Activated naive CD8-positive, alpha-beta T cell treated with anti-CD3 and anti-CD28 coated beads for 36 hours (primary cell): ENCODE results near the gene DHX16. TPM values are rescaled to one million over a fixed set of nuclear protein-coding genes. Genes with fewer than 3 reads are reported as not detected.
"Not testable (repeated sequence)": the region's sequence is repeated elsewhere in the genome, so short reads cannot be mapped to it uniquely, and the experiment has no call there.

Experiments used
- DNase-seq: peaks from one replicate; pipeline ENCODE4 v3.0.0; 2021
- H3K27ac Mint-ChIP-seq: one replicate; pipeline ENCODE4 v1.8.0; 2022; ENCODE audit warnings: mild to moderate bottlenecking, moderate library complexity, mixed read lengths
- H3K27me3 Mint-ChIP-seq: one replicate; pipeline ENCODE4 v1.8.0; 2022; ENCODE audit warnings: mild to moderate bottlenecking, mixed read lengths
- H3K36me3 Mint-ChIP-seq: one replicate; pipeline ENCODE4 v1.8.0; 2021; ENCODE audit warnings: mild to moderate bottlenecking, mixed read lengths
- H3K4me1 Mint-ChIP-seq: one replicate; pipeline ENCODE4 v1.8.0; 2021; ENCODE audit warnings: mixed read lengths
- H3K4me3 Mint-ChIP-seq: one replicate; pipeline ENCODE4 v1.8.0; 2022; ENCODE audit warnings: mild to moderate bottlenecking, moderate library complexity, mixed read lengths
- H3K9me3 Mint-ChIP-seq: one replicate; pipeline ENCODE4 v1.8.0; 2022; ENCODE audit warnings: mixed read lengths
- total RNA-seq, 2 experiments: library from RNA; stranded (reverse); gene quantifications; one replicate each; pipeline ENCODE4 v1.2.3, GENCODE V29; 2021

Gene DHX16
- total RNA-seq, 2 experiments from 2014 or later = 40.4 to 42.1 TPM

DNA sequence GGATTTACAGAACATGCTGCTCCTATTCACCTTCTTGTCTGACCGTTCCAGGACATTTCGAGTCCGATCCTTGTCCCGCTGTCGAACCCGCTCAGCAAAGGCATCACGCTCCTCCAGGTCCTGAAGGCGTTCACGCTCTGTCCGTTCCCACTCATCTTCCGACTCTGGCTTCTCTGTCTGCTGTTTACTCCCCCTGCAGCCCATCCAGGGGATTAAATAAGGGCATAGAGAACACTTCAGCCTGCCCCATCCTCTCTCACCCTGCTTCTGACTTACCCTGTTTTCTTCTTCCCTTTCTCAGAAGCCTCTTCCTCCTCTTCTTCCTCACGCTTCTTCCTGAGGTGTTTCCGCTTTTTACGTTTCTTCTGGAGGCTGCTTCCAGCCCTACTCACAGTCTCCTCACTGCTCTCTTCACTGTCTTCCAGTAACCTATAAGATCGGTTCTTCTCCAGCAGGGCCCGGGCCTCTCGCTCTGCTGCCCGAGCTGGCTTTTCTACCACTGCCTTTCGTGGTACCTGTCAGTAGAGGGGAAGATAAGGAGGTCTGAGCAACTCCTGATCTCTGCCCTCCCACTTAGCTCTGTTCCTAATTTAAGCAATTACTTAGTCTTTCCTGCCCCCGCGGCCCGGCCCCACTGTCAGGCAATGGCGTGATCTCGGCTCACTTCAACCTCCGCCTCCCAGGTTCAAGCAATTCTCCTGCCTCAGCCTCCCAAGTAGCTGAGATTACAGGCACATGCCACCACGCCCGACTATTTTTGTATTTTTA lies 1.9 kb downstream of the DHX16 start:
- peak overlapping the region; percentile 36 for H3K27ac Mint-ChIP-seq
- H3K4me3 Mint-ChIP-seq = peak overlapping the region; percentile 89

DNA sequence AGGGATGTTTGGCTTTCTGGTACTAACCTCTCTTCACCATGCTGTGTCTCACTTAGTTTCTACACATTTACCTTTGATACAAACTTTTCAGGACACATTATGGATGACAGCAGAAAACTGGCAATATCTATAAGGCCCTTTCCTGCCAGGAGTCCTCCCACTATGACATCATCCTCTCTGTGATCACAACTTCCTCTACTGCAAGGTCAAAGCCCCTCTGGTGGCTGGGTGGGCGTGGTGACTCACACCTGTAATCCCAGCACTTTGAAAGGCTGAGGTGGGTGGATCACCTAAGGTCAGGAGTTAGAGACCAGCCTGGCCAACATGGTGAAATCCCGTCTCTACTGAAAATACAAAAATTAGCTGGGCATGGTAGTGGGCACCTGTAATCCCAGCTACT lies 6.5 kb downstream of the DHX16 start:
- Mint-ChIP-seq H3K36me3 (peaks cover 26% of the 10 kb centered on the region), H3K4me3 (peak overlapping the region; percentile 14)
- not testable (repeated sequence) for H3K9me3 Mint-ChIP-seq

More for the DNA sequence above, 1.9 kb downstream of the DHX16 start:
- Mint-ChIP-seq H3K36me3 (peaks cover 12% of the 10 kb centered on the region), H3K27me3 (no peaks in the 10 kb centered on the region), H3K4me1 (peaks cover 33% of the 10 kb centered on the region), H3K9me3 (no peaks in the 10 kb centered on the region)
- no peak for DNase-seq

GRCh38 chr6:30664994-30665767 lies 7.6 kb downstream of the DHX16 start:
- H3K4me1 Mint-ChIP-seq = peaks cover 18% of the 10 kb centered on the region
- DNase-seq = no peak
- no peaks in the 10 kb centered on the region for H3K27me3 Mint-ChIP-seq
- H3K4me3 Mint-ChIP-seq = no peak overlapping the region
- peaks cover 26% of the 10 kb centered on the region for H3K36me3 Mint-ChIP-seq
- peak overlapping the region; percentile 12 for H3K27ac Mint-ChIP-seq
- no peaks in the 10 kb centered on the region for H3K9me3 Mint-ChIP-seq

More for the DNA sequence above, 6.5 kb downstream of the DHX16 start:
- peak; percentile 72 for DNase-seq
- Mint-ChIP-seq H3K4me1 (peaks cover 25% of the 10 kb centered on the region), H3K27ac (peak overlapping the region; percentile 82)
- not testable (repeated sequence) for H3K27me3 Mint-ChIP-seq

GRCh38 chr6:30657922-30658321 lies 14.9 kb downstream of the DHX16 start:
- H3K36me3 Mint-ChIP-seq = peaks cover 33% of the 10 kb centered on the region
- H3K9me3 Mint-ChIP-seq, H3K27ac Mint-ChIP-seq, H3K27me3 Mint-ChIP-seq, DNase-seq, H3K4me3 Mint-ChIP-seq, H3K4me1 Mint-ChIP-seq: not testable (repeated sequence)

DNA sequence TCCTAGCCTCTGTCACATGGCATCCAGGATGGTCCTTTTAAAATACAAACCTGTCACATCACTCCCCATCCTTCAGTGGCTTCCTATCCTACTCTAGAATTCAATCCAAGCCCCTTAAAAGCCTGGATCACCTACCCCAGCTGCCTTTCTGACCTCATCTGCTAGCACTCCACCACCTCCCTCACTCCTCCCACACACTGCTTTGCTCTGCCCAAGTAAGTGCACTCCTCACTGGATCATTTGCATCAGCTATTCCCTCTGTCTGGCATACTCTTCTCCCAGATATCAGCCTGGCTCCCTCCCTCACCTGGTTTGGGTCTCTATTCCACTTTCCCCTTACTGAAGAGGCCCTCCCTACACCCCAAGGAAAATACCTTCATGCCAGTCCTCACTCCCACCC lies 15.4 kb downstream of the DHX16 start:
- no peaks in the 10 kb centered on the region for H3K9me3 Mint-ChIP-seq
- H3K27me3 Mint-ChIP-seq = no peaks in the 10 kb centered on the region
- peaks cover 4% of the 10 kb centered on the region for H3K4me1 Mint-ChIP-seq
- H3K36me3 Mint-ChIP-seq = peaks cover 28% of the 10 kb centered on the region
- no peak overlapping the region for H3K27ac Mint-ChIP-seq
- DNase-seq = no peak
- no peak overlapping the region for H3K4me3 Mint-ChIP-seq

GRCh38 chr6:30656513-30656912 lies 16.3 kb downstream of the DHX16 start:
- Mint-ChIP-seq H3K27me3 (no peaks in the 10 kb centered on the region), H3K4me3 (no peak overlapping the region), H3K36me3 (peaks cover 27% of the 10 kb centered on the region), H3K27ac (no peak overlapping the region), H3K9me3 (no peaks in the 10 kb centered on the region), H3K4me1 (peaks cover 4% of the 10 kb centered on the region)
- DNase-seq = no peak

DNA sequence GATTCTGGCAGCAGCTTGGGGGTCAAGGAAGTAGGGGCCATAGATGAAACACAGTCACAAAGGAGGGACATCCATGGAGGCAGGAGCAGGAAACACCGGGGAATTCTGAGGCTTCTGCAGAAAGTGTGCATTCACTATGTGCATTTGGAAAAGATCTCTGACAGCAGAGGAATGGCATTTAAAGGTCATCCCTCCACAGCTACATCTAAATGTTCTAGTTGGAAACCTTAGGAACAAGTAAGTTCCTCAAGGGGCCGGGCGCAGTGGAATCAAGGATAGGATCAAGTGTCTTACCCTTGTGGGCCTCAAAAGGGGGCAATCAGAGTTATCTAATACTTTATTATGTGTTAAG lies 17.1 kb downstream of the DHX16 start:
- H3K4me3 Mint-ChIP-seq = no peak overlapping the region
- no peak for DNase-seq
- H3K27me3 Mint-ChIP-seq = no peaks in the 10 kb centered on the region
- H3K9me3 Mint-ChIP-seq = no peaks in the 10 kb centered on the region
- peaks cover 24% of the 10 kb centered on the region for H3K36me3 Mint-ChIP-seq
- no peak overlapping the region for H3K27ac Mint-ChIP-seq
- peaks cover 4% of the 10 kb centered on the region for H3K4me1 Mint-ChIP-seq

DNA sequence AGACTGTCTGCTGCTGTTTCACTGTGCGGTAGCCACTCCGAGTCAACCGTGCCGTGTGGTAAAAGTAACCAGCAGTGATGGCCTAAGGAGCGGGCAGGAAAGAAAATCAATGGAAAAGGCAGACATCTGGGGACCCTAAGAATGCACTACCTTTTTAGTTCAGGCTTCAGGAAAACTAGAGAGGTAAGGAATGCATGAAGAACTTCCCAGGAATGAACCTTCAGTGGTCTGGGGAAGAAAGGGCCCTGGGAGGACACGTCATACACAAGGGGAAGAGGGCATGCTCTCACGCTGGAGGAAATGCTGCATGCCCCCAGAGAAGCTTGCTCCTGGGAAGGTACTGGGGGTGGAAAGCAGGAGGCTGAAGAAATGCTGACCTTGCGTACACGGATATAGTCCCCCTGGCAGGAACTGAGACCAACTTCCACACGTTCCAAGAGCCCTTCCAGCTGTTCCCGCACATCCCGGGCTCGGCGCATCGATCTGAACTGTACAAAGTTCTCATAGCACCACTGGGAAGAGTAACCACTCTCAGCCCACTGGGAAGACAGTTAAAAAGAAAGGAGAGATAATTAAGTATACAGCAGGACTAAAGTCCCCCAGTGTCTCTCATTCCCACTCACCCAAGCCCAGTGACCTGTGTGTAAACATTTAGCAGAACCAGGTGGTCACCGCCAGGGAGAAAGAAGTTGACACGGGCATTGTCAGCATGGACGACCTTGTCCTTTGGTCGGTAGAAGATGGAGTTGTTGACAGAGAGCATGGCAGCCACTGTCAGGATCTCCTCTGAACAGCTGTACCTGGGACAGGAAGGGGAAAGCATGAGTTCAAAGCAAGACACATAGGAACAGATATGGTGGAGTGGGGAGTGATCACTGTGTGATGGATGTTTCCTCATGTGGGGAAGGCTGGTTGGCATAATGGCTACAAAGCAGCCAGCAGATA lies 17.7 kb downstream of the DHX16 start:
- Mint-ChIP-seq H3K27me3 (no peaks in the 10 kb centered on the region), H3K27ac (no peak overlapping the region), H3K9me3 (no peaks in the 10 kb centered on the region), H3K4me1 (peaks cover 4% of the 10 kb centered on the region), H3K36me3 (peaks cover 23% of the 10 kb centered on the region), H3K4me3 (no peak overlapping the region)
- no peak for DNase-seq

DNA sequence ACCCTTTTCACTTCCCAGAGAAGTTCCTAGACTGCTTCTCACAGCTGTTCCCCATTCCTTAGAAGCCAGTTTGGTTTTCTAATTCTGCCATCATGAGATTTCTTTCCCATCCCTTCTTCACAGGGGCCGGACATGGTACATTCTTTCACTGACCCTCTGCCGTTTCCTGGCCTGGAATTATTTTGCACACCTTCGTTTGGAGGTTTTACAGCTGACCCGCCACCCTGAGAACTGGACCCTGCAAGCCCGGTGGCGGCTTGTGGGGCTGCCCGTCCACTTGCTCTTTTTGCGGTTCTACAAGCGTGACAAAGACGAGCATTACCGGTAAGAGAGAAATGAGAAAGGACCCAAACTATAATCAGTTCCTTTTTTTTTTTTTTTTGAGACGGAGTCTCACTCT lies 21.7 kb downstream of the DHX16 start:
- H3K4me3 Mint-ChIP-seq = no peak overlapping the region
- H3K4me1 Mint-ChIP-seq = peaks cover 20% of the 10 kb centered on the region
- no peak for DNase-seq
- no peak overlapping the region for H3K27ac Mint-ChIP-seq
- peaks cover 24% of the 10 kb centered on the region for H3K36me3 Mint-ChIP-seq
- no peaks in the 10 kb centered on the region for H3K27me3 Mint-ChIP-seq
- no peaks in the 10 kb centered on the region for H3K9me3 Mint-ChIP-seq

DNA sequence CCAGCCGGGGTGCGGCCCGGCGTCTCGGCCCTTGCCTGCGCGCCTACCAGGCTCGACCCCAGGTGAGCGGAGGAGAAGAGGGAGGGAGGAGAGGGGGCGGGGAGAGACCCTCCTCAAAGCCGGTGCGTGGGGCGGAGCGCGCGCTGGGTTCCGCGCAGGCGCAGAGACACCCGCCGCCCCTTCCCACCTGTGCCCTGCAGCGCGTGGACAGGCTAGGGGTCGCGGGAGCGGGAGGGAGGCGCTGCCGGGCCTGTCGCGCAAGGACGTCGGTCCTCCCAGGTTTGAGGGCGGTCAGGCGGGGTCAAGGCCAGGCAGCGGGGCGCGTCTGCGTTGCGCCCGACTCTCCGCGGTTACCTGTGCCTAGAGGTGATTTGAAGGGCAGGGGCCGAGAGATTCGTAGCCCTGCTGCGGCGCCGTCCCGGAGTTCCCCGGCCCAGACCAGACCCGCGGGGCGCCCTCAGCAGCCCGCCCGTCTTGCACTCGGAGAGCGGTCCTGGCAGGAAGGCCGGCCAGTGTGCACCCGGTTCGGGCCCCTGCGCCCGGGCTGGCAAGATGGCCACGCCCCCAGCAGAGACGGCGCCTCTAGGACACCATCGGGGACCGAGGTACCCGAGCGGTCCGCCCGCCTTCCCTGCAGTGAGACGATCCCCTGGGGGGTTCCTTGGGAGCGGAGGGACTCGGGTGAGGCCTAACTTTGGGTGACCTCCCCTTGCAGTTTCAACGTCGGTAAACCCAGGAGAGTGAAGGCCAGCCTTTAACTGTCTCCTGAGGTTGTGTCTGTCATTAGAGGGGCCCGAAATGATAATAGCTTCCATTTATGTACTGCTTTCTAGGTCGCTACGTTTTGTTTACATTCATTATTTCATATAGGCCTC lies 25.3 kb downstream of the DHX16 start:
- no peaks in the 10 kb centered on the region for H3K27me3 Mint-ChIP-seq
- peaks cover 26% of the 10 kb centered on the region for H3K4me1 Mint-ChIP-seq
- H3K9me3 Mint-ChIP-seq = no peaks in the 10 kb centered on the region
- peak overlapping the region; percentile 92 for H3K27ac Mint-ChIP-seq
- peak; percentile 88 for DNase-seq
- H3K36me3 Mint-ChIP-seq = peaks cover 21% of the 10 kb centered on the region
- peak overlapping the region; percentile 91 for H3K4me3 Mint-ChIP-seq

GRCh38 chr6:30646450-30647241 lies 26.2 kb downstream of the DHX16 start, which contains the start of gene C6orf136:
Gene C6orf136, plus strand, starts transcription at chr6:30647133. Its CDS starts 99 bp downstream, at chr6:30647232.
- Mint-ChIP-seq H3K27ac (peak within 1 kb of the TSS; percentile 92), H3K4me3 (peak within 1 kb of the TSS; percentile 91), H3K27me3 (no peaks in the 10 kb centered on the region), H3K9me3 (no peaks in the 10 kb centered on the region), H3K36me3 (peaks cover 15% of the 10 kb centered on the region), H3K4me1 (peaks cover 29% of the 10 kb centered on the region)
- peak; percentile 92 for DNase-seq

DNA sequence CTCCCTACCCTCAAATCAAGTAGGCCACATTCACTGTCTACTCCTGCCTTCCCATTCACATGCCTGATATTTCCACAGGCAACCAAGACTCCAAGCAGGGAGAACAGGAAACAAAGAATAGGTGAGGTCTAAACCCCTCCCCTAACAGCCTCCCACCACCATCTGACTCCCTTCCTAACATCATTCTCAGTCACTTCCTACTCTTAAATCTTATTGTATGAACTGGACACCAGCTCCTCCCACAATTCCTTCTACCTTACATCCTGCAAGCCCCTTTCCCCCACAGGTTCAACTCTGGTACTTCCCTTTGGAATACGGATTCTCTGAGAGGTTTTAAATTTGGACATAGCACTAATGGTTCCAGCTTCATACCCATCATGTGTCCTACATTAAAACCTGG lies 26.8 kb downstream of the DHX16 start:
- peak overlapping the region; percentile 91 for H3K4me3 Mint-ChIP-seq
- H3K36me3 Mint-ChIP-seq = peaks cover 15% of the 10 kb centered on the region
- peak overlapping the region; percentile 34 for H3K27ac Mint-ChIP-seq
- H3K27me3 Mint-ChIP-seq = no peaks in the 10 kb centered on the region
- peaks cover 34% of the 10 kb centered on the region for H3K4me1 Mint-ChIP-seq
- DNase-seq = no peak
- no peaks in the 10 kb centered on the region for H3K9me3 Mint-ChIP-seq

DNA sequence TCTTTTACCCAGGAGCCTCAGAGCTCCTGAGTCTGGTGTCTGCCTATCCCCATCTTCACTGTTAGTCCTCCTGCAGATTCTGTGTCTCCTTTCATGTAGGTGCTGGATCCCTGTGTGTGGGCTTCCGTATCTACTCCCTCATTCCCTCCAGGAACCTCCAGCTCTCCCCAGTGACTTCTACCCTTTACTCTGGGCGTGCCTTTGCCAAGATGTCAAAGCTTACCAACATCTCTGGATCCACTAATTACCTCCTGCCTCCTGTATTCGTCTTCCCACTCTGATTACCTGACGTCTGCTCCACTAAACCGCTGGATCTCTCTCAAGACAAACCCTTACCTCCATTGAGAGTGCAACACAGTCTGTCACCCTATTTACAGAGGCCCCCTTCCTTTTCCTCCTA lies 28.0 kb downstream of the DHX16 start:
- H3K4me1 Mint-ChIP-seq = peaks cover 40% of the 10 kb centered on the region
- H3K27me3 Mint-ChIP-seq = no peaks in the 10 kb centered on the region
- no peak overlapping the region for H3K27ac Mint-ChIP-seq
- H3K4me3 Mint-ChIP-seq = no peak overlapping the region
- H3K9me3 Mint-ChIP-seq = no peaks in the 10 kb centered on the region
- peaks cover 14% of the 10 kb centered on the region for H3K36me3 Mint-ChIP-seq
- DNase-seq = no peak
